T-helper 1 cell treated with Interleukin-12 subunit alpha and Interleukin-12 subunit beta and Interleukin-4 antibody, amounts not matched to agents 30 μg/mL and 1 μg/mL, for 36 hours (primary cell): ENCODE data around the gene MRPS2.
"Not testable (repeated sequence)": the region's sequence is repeated elsewhere in the genome, so short reads cannot be mapped to it uniquely, and the experiment has no call there.

ENCODE experiments used
- H3K27ac Mint-ChIP-seq: one replicate; pipeline ENCODE4 v1.8.0; 2021; ENCODE audit warnings: mild to moderate bottlenecking, mixed read lengths
- H3K27me3 Mint-ChIP-seq: one replicate; pipeline ENCODE4 v1.8.0; 2021; ENCODE audit warnings: low read depth, mixed read lengths
- H3K36me3 Mint-ChIP-seq: one replicate; pipeline ENCODE4 v1.8.0; 2021; ENCODE audit warnings: low read depth, mixed read lengths
- H3K4me1 Mint-ChIP-seq: one replicate; pipeline ENCODE4 v1.8.0; 2021; ENCODE audit warnings: low read depth, mixed read lengths
- H3K4me3 Mint-ChIP-seq: one replicate; pipeline ENCODE4 v1.8.0; 2021; ENCODE audit warnings: mild to moderate bottlenecking, moderate library complexity, mixed read lengths
- H3K9me3 Mint-ChIP-seq: one replicate; pipeline ENCODE4 v1.8.0; 2021; ENCODE audit warnings: mixed read lengths

MRPS2 gene

GRCh38 chr9:135513906-135514305 is 13.4 kb downstream of the MRPS2 start:
- not testable (repeated sequence) for H3K9me3 Mint-ChIP-seq, H3K36me3 Mint-ChIP-seq, H3K27ac Mint-ChIP-seq, H3K4me3 Mint-ChIP-seq
- peaks cover 12% of the 10 kb centered on the region for H3K27me3 Mint-ChIP-seq
- H3K4me1 Mint-ChIP-seq, result peaks cover 13% of the 10 kb centered on the region

GRCh38 chr9:135514342-135515082 is 14.0 kb downstream of the MRPS2 start:
- Mint-ChIP-seq H3K36me3 (no peaks in the 10 kb centered on the region), H3K4me3 (no peak overlapping the region), H3K4me1 (peaks cover 13% of the 10 kb centered on the region), H3K27ac (no peak overlapping the region), H3K9me3 (peaks cover under 1% of the 10 kb centered on the region), H3K27me3 (peaks cover 16% of the 10 kb centered on the region)

GRCh38 chr9:135515083-135515951 is 14.8 kb downstream of the MRPS2 start:
- H3K9me3 Mint-ChIP-seq, result no peaks in the 10 kb centered on the region
- peaks cover 13% of the 10 kb centered on the region for H3K4me1 Mint-ChIP-seq
- H3K27ac Mint-ChIP-seq, result no peak overlapping the region
- H3K4me3 Mint-ChIP-seq, result no peak overlapping the region
- peaks cover 18% of the 10 kb centered on the region for H3K27me3 Mint-ChIP-seq
- no peaks in the 10 kb centered on the region for H3K36me3 Mint-ChIP-seq

GRCh38 chr9:135516132-135516860 is 15.8 kb downstream of the MRPS2 start:
- H3K27me3 Mint-ChIP-seq, result peaks cover 21% of the 10 kb centered on the region
- no peak overlapping the region for H3K4me3 Mint-ChIP-seq
- H3K27ac Mint-ChIP-seq, result no peak overlapping the region
- H3K4me1 Mint-ChIP-seq, result peaks cover 8% of the 10 kb centered on the region
- no peaks in the 10 kb centered on the region for H3K36me3 Mint-ChIP-seq
- H3K9me3 Mint-ChIP-seq, result no peaks in the 10 kb centered on the region

GRCh38 chr9:135517407-135517822 is 16.9 kb downstream of the MRPS2 start:
- Mint-ChIP-seq H3K27ac (no peak overlapping the region), H3K4me3 (no peak overlapping the region), H3K36me3 (no peaks in the 10 kb centered on the region), H3K9me3 (no peaks in the 10 kb centered on the region), H3K27me3 (peaks cover 21% of the 10 kb centered on the region), H3K4me1 (peaks cover 4% of the 10 kb centered on the region)

- Mint-ChIP-seq H3K4me3 (no peak overlapping the region), H3K9me3 (no peaks in the 10 kb centered on the region), H3K36me3 (no peaks in the 10 kb centered on the region), H3K4me1 (peaks cover 4% of the 10 kb centered on the region), H3K27me3 (peaks cover 21% of the 10 kb centered on the region), H3K27ac (no peak overlapping the region)
These were observed 18.9 kb downstream of the MRPS2 start for GRCh38 chr9:135519179-135519971.

- H3K36me3 Mint-ChIP-seq, result no peaks in the 10 kb centered on the region
- H3K4me1 Mint-ChIP-seq, result peaks cover 3% of the 10 kb centered on the region
- H3K27ac Mint-ChIP-seq, result no peak within 1 kb of the TSS
- peaks cover 21% of the 10 kb centered on the region for H3K27me3 Mint-ChIP-seq
- no peak within 1 kb of the TSS for H3K4me3 Mint-ChIP-seq
- no peaks in the 10 kb centered on the region for H3K9me3 Mint-ChIP-seq
These were observed 20.6 kb downstream of the MRPS2 start, which contains the start of gene LCN1 for GRCh38 chr9:135520916-135521607. Gene LCN1 (plus strand): TSS chr9:135521440. CDS start chr9:135521498, 58 bp downstream.

GRCh38 chr9:135521608-135522095 is 21.2 kb downstream of the MRPS2 start:
- H3K36me3 Mint-ChIP-seq, result no peaks in the 10 kb centered on the region
- H3K27me3 Mint-ChIP-seq, result peaks cover 21% of the 10 kb centered on the region
- no peaks in the 10 kb centered on the region for H3K9me3 Mint-ChIP-seq
- no peak overlapping the region for H3K4me3 Mint-ChIP-seq
- H3K4me1 Mint-ChIP-seq, result no peaks in the 10 kb centered on the region
- H3K27ac Mint-ChIP-seq, result no peak overlapping the region

GRCh38 chr9:135522137-135522877 is 21.8 kb downstream of the MRPS2 start:
- Mint-ChIP-seq H3K4me3 (no peak overlapping the region), H3K27ac (no peak overlapping the region), H3K9me3 (no peaks in the 10 kb centered on the region), H3K27me3 (peaks cover 21% of the 10 kb centered on the region), H3K36me3 (no peaks in the 10 kb centered on the region), H3K4me1 (no peaks in the 10 kb centered on the region)

GRCh38 chr9:135522931-135523330 is 22.4 kb downstream of the MRPS2 start:
- Mint-ChIP-seq H3K4me3 (no peak overlapping the region), H3K9me3 (no peaks in the 10 kb centered on the region), H3K27me3 (peaks cover 17% of the 10 kb centered on the region), H3K36me3 (no peaks in the 10 kb centered on the region), H3K4me1 (no peaks in the 10 kb centered on the region), H3K27ac (no peak overlapping the region)

GRCh38 chr9:135523521-135524129 is 23.1 kb downstream of the MRPS2 start:
- no peaks in the 10 kb centered on the region for H3K9me3 Mint-ChIP-seq
- no peak overlapping the region for H3K27ac Mint-ChIP-seq
- no peaks in the 10 kb centered on the region for H3K4me1 Mint-ChIP-seq
- peaks cover 11% of the 10 kb centered on the region for H3K27me3 Mint-ChIP-seq
- no peak overlapping the region for H3K4me3 Mint-ChIP-seq
- H3K36me3 Mint-ChIP-seq, result no peaks in the 10 kb centered on the region

GRCh38 chr9:135524130-135524861 is 23.8 kb downstream of the MRPS2 start:
- no peaks in the 10 kb centered on the region for H3K4me1 Mint-ChIP-seq
- H3K4me3 Mint-ChIP-seq, result no peak overlapping the region
- H3K9me3 Mint-ChIP-seq, result no peaks in the 10 kb centered on the region

More at GRCh38 chr9:135524130-135524861, 23.8 kb downstream of the MRPS2 start:
- peaks cover 8% of the 10 kb centered on the region for H3K27me3 Mint-ChIP-seq
- H3K36me3 Mint-ChIP-seq, result no peaks in the 10 kb centered on the region
- no peak overlapping the region for H3K27ac Mint-ChIP-seq
